Neutrophil (primary cell): ENCODE data around the gene THSD7B.

Experiments used
- H3K27ac ChIP-seq: fragments of 200-600 bp; sonication (generic); 2 replicates; pipeline ENCODE4 v1.5.1; 2016; ENCODE audit warnings: mild to moderate bottlenecking, moderate library complexity
- H3K27me3 ChIP-seq: fragments of 200-600 bp; sonication (generic); 2 replicates; pipeline ENCODE4 v1.6.0; 2016; ENCODE audit warnings: mild to moderate bottlenecking
- H3K36me3 ChIP-seq: fragments of 200-600 bp; sonication (generic); 2 replicates; pipeline ENCODE4 v1.5.1; 2017
- H3K4me1 ChIP-seq, 2 experiments: fragments of 200-600 bp in 1 of 2; sonication (generic) in 1 of 2; 1 replicate in 1 of 2; 2 replicates in 1 of 2; pipeline versions ENCODE4 v1.5.1 to v1.6.1; 2013 to 2016; ENCODE audit warnings: low read depth in 1 of 2, low read length in 1 of 2, mild to moderate bottlenecking in 1 of 2, moderate library complexity in 1 of 2; ENCODE audit not compliant: control insufficient read depth in 1 of 2, insufficient read depth in 1 of 2
- H3K4me3 ChIP-seq, 2 experiments: fragments of 200-600 bp in 1 of 2; sonication (generic) in 1 of 2; 1 replicate in 1 of 2; 2 replicates in 1 of 2; pipeline ENCODE4 v1.5.1; 2013 to 2016; ENCODE audit warnings: low read depth in 1 of 2, low read length in 1 of 2, mild to moderate bottlenecking in 1 of 2, moderate library complexity in 1 of 2
- H3K9me3 ChIP-seq: fragments of 200-600 bp; sonication (generic); 2 replicates; pipeline ENCODE4 v1.5.1; 2016
- TF ChIP-seq, protein P1 (sequence below): fragments of 200-600 bp; sonication (generic); IDR thresholded peaks from 2 replicates; pipeline ENCODE4 v1.5.1; 2016; ENCODE audit warnings: antibody characterized with exemption

Gene THSD7B

GRCh38 chr2:136863468-136863867 lies 98.1 kb downstream of the THSD7B start:
- Histone ChIP-seq H3K4me1 (no peaks in the 10 kb centered on the region), H3K4me3 (no peak overlapping the region), H3K27me3 (no peaks in the 10 kb centered on the region), H3K27ac (no peak overlapping the region), H3K36me3 (no peaks in the 10 kb centered on the region), H3K9me3 (no peaks in the 10 kb centered on the region)
- TF ChIP-seq, protein P1, sequence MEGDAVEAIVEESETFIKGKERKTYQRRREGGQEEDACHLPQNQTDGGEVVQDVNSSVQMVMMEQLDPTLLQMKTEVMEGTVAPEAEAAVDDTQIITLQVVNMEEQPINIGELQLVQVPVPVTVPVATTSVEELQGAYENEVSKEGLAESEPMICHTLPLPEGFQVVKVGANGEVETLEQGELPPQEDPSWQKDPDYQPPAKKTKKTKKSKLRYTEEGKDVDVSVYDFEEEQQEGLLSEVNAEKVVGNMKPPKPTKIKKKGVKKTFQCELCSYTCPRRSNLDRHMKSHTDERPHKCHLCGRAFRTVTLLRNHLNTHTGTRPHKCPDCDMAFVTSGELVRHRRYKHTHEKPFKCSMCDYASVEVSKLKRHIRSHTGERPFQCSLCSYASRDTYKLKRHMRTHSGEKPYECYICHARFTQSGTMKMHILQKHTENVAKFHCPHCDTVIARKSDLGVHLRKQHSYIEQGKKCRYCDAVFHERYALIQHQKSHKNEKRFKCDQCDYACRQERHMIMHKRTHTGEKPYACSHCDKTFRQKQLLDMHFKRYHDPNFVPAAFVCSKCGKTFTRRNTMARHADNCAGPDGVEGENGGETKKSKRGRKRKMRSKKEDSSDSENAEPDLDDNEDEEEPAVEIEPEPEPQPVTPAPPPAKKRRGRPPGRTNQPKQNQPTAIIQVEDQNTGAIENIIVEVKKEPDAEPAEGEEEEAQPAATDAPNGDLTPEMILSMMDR = no peak

- H3K36me3 ChIP-seq = no peaks in the 10 kb centered on the region
- TF ChIP-seq, protein P1 = no peak
These were observed 98.5 kb downstream of the THSD7B start for GRCh38 chr2:136863874-136864273.

DNA sequence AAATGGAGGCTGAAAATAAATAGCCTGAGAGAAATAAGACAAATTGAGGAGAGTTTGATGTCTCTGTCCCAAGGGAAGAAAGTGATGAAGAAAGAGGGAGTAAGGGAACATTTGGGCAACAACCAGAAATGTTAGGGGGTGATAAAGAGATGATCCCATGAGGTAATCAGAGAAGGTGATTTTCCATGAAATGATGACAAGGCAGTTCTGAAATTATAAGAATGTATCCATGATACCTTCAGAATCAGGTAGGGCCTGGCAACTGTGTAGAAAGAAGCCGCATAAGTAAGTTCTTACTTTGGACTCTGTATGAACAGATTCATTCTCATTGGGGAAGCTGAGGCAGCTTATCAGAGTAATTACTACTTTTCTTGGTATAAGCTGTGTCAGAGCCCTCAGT lies 106.1 kb downstream of the THSD7B start:
- Histone ChIP-seq H3K9me3 (no peaks in the 10 kb centered on the region), H3K4me1 (no peaks in the 10 kb centered on the region), H3K4me3 (no peak overlapping the region), H3K27me3 (no peaks in the 10 kb centered on the region), H3K27ac (no peak overlapping the region), H3K36me3 (no peaks in the 10 kb centered on the region)
- TF ChIP-seq, protein P1 = no peak

More at GRCh38 chr2:136863874-136864273, 98.5 kb downstream of the THSD7B start:
- Histone ChIP-seq H3K4me1 (no peaks in the 10 kb centered on the region), H3K27me3 (no peaks in the 10 kb centered on the region), H3K4me3 (no peak overlapping the region), H3K27ac (no peak overlapping the region), H3K9me3 (no peaks in the 10 kb centered on the region)

DNA sequence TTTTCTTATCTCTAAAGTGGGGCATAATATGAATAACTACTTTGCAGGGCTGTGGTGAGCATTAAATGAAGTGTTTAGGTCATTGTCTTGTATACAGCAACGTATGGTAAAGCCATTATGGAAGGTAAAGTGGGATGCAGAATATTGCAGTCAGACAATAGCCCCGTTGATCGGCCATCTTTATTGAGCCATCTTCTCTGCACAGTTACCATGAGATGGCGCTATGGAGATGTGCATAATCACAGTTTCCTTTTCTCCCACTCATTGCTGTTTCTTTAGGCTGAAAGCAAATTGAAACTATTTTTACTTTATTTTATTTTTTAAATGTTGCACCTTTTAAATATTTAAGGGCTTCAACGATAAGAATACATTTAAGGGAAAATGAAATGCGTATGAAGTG lies 108.9 kb downstream of the THSD7B start:
- Histone ChIP-seq H3K27me3 (no peaks in the 10 kb centered on the region), H3K4me3 (no peak overlapping the region), H3K4me1 (no peaks in the 10 kb centered on the region), H3K9me3 (no peaks in the 10 kb centered on the region), H3K36me3 (no peaks in the 10 kb centered on the region), H3K27ac (no peak overlapping the region)
- TF ChIP-seq, protein P1 = no peak

- H3K4me3 ChIP-seq = no peak overlapping the region
- H3K27me3 ChIP-seq = no peaks in the 10 kb centered on the region
- no peaks in the 10 kb centered on the region for H3K4me1 ChIP-seq
- H3K9me3 ChIP-seq = no peaks in the 10 kb centered on the region
- no peak overlapping the region for H3K27ac ChIP-seq
- H3K36me3 ChIP-seq = no peaks in the 10 kb centered on the region
- TF ChIP-seq, protein P1 = no peak
These were observed 125.8 kb downstream of the THSD7B start for GRCh38 chr2:136891100-136891499.
